Stimulated activated CD4-positive, alpha-beta T cell treated with anti-CD3 and anti-CD28 coated beads, Interleukin-1b, Interleukin-23, amount 100 ng/mL, for 1 hour (primary cell): ENCODE measurements around the gene SIK2.
"Not testable (repeated sequence)": the region's sequence is repeated elsewhere in the genome, so short reads cannot be mapped to it uniquely, and the experiment has no call there.

ENCODE experiments used
- DNase-seq, 2 donors: peaks; one replicate each; pipeline ENCODE4 v3.0.0-alpha.2; 2020; ENCODE audit warnings: low read depth in 2 of 2

The SIK2 gene

GRCh38 chr11:111658493-111658892 is 56.2 kb downstream of the SIK2 start:
- not testable (repeated sequence) for DNase-seq

GRCh38 chr11:111659201-111660115 is 57.2 kb downstream of the SIK2 start:
- no peak for DNase-seq

- no peak for DNase-seq
These were observed 58.6 kb downstream of the SIK2 start for GRCh38 chr11:111660822-111661221.

GRCh38 chr11:111663820-111664219 is 61.6 kb downstream of the SIK2 start:
- no peak for DNase-seq

GRCh38 chr11:111665777-111666176 is 63.5 kb downstream of the SIK2 start:
- no peak for DNase-seq

- DNase-seq: no peak
These were observed 66.7 kb downstream of the SIK2 start for GRCh38 chr11:111668980-111669379.

- DNase-seq: no peak
These were observed 69.1 kb downstream of the SIK2 start for GRCh38 chr11:111671383-111671782.

GRCh38 chr11:111672949-111673348 is 70.7 kb downstream of the SIK2 start:
- DNase-seq: no peak

GRCh38 chr11:111674941-111675340 is 72.7 kb downstream of the SIK2 start:
- no peak for DNase-seq

- no peak for DNase-seq
These were observed 73.6 kb downstream of the SIK2 start for GRCh38 chr11:111675891-111676290.

GRCh38 chr11:111676878-111677585 is 74.8 kb downstream of the SIK2 start:
- DNase-seq: no peak

GRCh38 chr11:111680486-111681175 is 78.4 kb downstream of the SIK2 start:
- no peak for DNase-seq

GRCh38 chr11:111683806-111684205 is 81.6 kb downstream of the SIK2 start:
- no peak for DNase-seq

GRCh38 chr11:111684251-111684650 is 82.0 kb downstream of the SIK2 start:
- no peak for DNase-seq

- DNase-seq: no peak
These were observed 85.8 kb downstream of the SIK2 start for GRCh38 chr11:111688013-111688412.

- DNase-seq: no peak
These were observed 88.9 kb downstream of the SIK2 start for GRCh38 chr11:111691176-111691575.

GRCh38 chr11:111691741-111692140 is 89.5 kb downstream of the SIK2 start:
- DNase-seq: no peak

- no peak for DNase-seq
These were observed 91.1 kb downstream of the SIK2 start for GRCh38 chr11:111693224-111693937.

GRCh38 chr11:111694851-111695250 is 92.6 kb downstream of the SIK2 start:
- DNase-seq: no peak

- no peak for DNase-seq
These were observed 94.3 kb downstream of the SIK2 start for GRCh38 chr11:111696556-111696955.

- no peak for DNase-seq
These were observed 95.7 kb downstream of the SIK2 start for GRCh38 chr11:111697933-111698371.
